ENCODE measurements around the gene KRTAP10-4. TPM values are rescaled to one million over a fixed set of nuclear protein-coding genes. Genes with fewer than 3 reads are reported as not detected.

KRTAP10-4 gene
- total RNA-seq, 6 experiments from 2014 or later = not detected

- Mint-ChIP-seq H3K4me3 (no peak overlapping the region), H3K36me3 (ENCODE audit: low read depth) (no peaks in the 10 kb centered on the region; the same call in 1 of the 2 replicates), H3K27ac (no peak overlapping the region), H3K4me1 (ENCODE audit: low read depth) (no peaks in the 10 kb centered on the region), H3K27me3 (ENCODE audit: insufficient read depth) (peaks cover 13% of the 10 kb centered on the region), H3K9me3 (peaks cover 25% of the 10 kb centered on the region)
- DNase-seq = no peak
- no peak for TF ChIP-seq CTCF (IDR thresholded peaks at IDR 0.05)
Measured at GRCh38 chr21:44534688-44535087, 38.8 kb upstream of the KRTAP10-4 start.

DNA sequence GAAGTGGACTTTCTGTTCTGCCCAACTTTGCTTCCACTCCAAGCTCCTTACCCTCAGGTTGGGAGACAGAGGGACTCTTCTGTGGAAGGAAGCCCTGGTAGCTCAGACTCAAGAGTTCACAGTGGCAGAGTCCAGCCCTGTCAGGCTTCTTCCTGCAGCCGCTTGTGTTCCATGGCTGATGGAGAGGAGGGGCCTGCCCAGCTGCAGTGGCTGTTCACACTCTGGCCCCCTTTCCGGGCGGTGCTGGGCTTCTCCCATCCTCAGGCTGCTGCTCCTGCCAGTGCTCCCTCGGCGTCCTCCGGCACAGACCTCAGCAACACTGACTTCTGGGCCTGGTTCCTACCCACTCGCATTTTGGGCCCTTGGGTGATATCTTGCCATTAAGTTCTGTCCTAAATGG is 37.6 kb upstream of the KRTAP10-4 start:
- DNase-seq = no peak
- Mint-ChIP-seq H3K36me3 (ENCODE audit: low read depth) (no peaks in the 10 kb centered on the region; the same call in none of the 2 replicates), H3K27me3 (ENCODE audit: insufficient read depth) (peaks cover 12% of the 10 kb centered on the region), H3K4me1 (ENCODE audit: low read depth) (no peaks in the 10 kb centered on the region), H3K27ac (no peak overlapping the region), H3K4me3 (no peak overlapping the region), H3K9me3 (peaks cover 18% of the 10 kb centered on the region; the same call in 1 of the 2 replicates)
- TF ChIP-seq CTCF (IDR thresholded peaks at IDR 0.05) = no peak

- TF ChIP-seq CTCF (IDR thresholded peaks at IDR 0.05) = no peak
- no peaks in the 10 kb centered on the region; the same call in none of the 2 replicates for H3K36me3 Mint-ChIP-seq (ENCODE audit: low read depth)
- no peak overlapping the region for H3K4me3 Mint-ChIP-seq
- H3K27ac Mint-ChIP-seq = no peak overlapping the region
- no peaks in the 10 kb centered on the region for H3K4me1 Mint-ChIP-seq (ENCODE audit: low read depth)
- DNase-seq = no peak
- peaks cover 14% of the 10 kb centered on the region; the same call in 1 of the 2 replicates for H3K9me3 Mint-ChIP-seq
- H3K27me3 Mint-ChIP-seq (ENCODE audit: insufficient read depth) = peaks cover 12% of the 10 kb centered on the region
Measured at GRCh38 chr21:44537930-44538911, 35.3 kb upstream of the KRTAP10-4 start.

- no peak overlapping the region for H3K27ac Mint-ChIP-seq
- no peaks in the 10 kb centered on the region for H3K4me1 Mint-ChIP-seq (ENCODE audit: low read depth)
- no peak for TF ChIP-seq CTCF (IDR thresholded peaks at IDR 0.05)
- H3K36me3 Mint-ChIP-seq (ENCODE audit: low read depth) = no peaks in the 10 kb centered on the region; the same call in none of the 2 replicates
- peaks cover 14% of the 10 kb centered on the region; the same call in 1 of the 2 replicates for H3K9me3 Mint-ChIP-seq
- H3K27me3 Mint-ChIP-seq (ENCODE audit: insufficient read depth) = peaks cover 12% of the 10 kb centered on the region
- no peak for DNase-seq
- H3K4me3 Mint-ChIP-seq = no peak overlapping the region
Measured at GRCh38 chr21:44539046-44539445, 34.5 kb upstream of the KRTAP10-4 start.

DNA sequence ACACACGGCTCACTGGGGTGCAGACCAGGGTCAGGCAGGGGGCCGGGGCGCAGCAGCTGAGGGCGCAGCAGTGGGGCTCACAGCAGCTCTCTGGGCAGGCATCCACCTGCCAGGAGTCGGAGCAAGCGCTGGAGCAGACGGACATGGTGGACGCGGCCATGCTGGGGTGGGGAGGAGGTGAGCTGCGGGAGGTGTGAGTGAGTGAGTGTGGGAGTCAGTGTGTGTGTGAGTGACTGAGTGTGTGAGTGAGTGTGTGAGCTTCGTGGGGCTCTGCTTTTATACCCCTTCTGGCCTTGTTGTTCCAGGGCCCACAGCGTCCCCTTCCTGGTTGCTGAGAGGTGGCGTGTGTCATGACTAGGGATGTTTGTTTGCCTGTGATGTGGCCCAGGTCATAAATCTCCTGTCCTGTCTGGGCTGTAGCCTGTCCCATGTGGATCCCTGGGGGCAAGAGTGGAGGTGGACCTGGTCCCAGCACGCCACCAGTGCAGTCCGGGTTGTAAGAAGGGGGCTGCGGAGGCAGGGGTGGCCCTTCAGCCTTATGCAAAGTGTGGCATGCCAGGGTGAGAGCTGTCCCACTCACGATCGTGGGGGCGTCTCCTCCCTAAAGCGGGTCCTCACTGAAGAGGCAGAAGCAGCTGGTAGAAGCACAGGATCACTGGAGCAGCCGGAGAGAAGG is 33.4 kb upstream of the KRTAP10-4 start, which contains the start of gene KRTAP10-1:
KRTAP10-1 (minus strand) TSS at position 205 of the 676 bp plus-strand sequence; CDS start at position 160, 45 bp downstream.
- TF ChIP-seq CTCF (IDR thresholded peaks at IDR 0.05) = no peak
- no peak within 1 kb of the TSS for H3K4me3 Mint-ChIP-seq
- no peaks in the 10 kb centered on the region; the same call in none of the 2 replicates for H3K36me3 Mint-ChIP-seq (ENCODE audit: low read depth)
- no peak within 1 kb of the TSS for H3K27ac Mint-ChIP-seq
- H3K4me1 Mint-ChIP-seq (ENCODE audit: low read depth) = no peaks in the 10 kb centered on the region
- DNase-seq = no peak
- peaks cover 10% of the 10 kb centered on the region; the same call in 1 of the 2 replicates for H3K9me3 Mint-ChIP-seq
- H3K27me3 Mint-ChIP-seq (ENCODE audit: insufficient read depth) = peaks cover 6% of the 10 kb centered on the region
